Nucleus accumbens (tissue), 56 donors: ENCODE measurements around the gene TRIM46.
"Not testable (repeated sequence)": the region's sequence is repeated elsewhere in the genome, so short reads cannot be mapped to it uniquely, and the experiment has no call there.

ENCODE experiments used
- DNase-seq, 56 donors: peaks; one replicate each; lab custom pipeline; 2025; lab: John Stamatoyannopoulos, UW

TRIM46 gene

DNA sequence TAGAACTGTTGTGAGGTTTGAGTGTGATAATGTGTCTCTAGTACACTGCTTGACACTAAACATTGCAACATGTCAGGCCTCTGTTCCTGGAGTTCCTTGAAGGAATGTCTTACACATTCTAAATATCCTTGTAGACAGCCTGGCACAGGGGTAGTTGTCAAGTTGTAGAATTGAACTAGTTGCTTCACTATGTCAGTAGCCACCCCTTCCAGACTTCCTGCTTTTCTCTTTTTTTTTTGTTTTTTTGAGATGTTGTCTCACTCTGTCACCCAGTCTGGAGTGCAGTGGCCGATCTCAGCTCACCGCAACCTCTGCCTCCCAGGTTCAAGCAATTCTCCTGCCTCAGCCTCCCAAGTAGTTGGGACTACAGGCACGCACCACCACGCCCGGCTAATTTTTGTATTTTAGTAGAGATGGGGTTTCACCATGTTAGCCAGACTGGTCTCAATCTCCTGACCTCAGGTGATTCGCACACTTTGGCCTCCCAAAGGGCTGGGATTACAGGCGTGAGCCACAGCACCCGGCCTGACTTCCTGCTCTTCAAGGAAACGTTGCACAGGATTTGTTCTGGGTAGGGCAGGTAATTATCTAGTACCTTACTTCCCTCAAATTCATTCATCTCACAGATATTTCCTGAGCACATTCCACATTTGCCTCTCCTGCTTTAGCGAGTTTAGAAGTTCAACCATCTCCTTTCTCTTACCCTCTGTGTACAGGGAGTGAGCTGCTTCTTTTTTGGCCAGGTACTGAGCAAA, 46.7 kb downstream of the TRIM46 start:
- not testable (repeated sequence) for DNase-seq

DNA sequence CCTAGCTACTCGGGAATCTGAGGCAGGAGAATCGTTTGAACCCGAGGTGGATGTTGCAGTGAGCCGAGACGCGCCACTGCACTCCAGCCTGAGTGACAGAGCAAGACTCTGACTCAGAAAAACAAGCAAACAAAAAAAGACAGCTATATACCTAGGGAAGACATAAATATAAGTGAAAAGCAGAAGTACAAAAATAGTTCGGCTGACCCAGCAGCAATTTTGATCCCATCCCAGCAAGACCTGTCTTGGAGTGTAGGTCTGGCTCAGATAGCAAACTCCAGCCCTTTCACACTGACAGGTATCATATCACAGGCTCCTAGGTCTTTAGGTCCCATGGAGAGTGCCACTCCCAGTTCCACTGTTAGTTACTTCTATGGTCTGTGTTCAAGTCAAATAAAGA, 49.4 kb downstream of the TRIM46 start:
- no peak for DNase-seq

DNA sequence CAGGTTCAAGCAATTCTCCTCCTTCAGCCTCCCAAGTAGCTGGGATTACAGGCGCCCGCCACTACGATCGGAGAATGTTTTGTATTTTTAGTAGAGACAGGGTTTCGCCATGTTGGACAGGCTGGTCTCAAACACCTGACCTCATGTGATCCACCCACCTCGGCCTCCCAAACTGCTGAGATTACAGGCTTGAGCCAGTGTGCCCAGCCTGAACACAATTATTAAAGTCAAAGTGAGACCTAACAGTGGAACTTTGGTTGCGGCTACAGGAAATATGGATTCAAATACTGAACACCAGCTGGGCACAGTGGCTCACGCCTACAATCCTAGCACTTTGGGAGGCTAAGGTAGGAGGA, 51.7 kb downstream of the TRIM46 start:
- DNase-seq, result not testable (repeated sequence)

DNA sequence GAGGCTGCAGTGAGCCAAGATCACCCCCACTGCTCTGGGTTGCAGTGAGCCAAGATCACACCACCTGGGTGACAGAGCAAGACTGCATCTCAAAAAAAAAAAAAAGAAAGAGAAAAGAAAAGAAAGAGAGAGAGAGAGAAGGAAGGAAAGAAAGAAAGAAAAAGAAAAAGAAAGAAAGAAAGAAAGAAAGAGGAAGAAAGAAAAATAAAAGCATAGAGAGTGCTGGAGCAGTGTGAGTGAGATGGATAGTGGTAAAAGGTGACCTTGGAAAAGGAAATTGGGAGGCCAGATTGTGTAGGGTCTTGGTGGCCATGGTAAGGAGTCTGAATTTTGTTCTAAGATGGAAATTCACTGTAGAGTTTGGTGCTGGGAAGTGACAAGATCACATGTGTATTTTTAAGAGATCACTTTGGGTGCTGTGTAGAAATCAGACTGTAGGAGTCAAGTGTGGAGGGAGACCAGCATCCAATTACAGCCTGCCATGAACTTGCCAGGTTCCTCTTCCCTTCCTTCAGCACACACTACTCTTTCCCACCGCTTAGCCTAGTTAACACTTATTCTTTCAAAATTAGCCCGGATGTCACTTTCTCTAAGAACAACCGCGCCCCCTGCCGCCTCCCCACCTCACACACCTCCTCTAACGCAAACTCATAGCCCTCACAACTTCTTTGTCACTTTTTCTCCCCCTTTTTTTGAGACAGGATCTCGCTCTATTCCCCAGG, 52.7 kb downstream of the TRIM46 start:
- DNase-seq, result peak in 45 of 56 donors; percentile 17 to 80 (median 53)

DNA sequence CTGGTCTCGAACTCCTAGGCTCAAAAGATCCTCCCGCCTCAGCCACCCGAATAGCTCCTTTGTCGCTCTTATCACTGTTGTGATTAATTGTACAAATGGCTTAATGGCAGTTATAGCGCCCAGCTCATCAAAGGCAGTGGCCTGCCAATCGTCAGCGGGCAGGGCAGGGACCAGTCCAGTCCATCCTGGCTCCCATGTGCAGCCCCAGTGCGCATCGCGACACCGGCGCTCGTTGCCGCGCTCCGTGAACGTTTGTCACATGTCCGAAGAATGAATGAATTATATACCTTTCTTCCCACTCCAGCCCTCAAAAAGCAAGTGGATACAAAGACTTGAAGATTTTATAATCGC, 53.2 kb downstream of the TRIM46 start:
- DNase-seq, result peak in 28 of 56 donors; percentile 8 to 70 (median 53)

DNA sequence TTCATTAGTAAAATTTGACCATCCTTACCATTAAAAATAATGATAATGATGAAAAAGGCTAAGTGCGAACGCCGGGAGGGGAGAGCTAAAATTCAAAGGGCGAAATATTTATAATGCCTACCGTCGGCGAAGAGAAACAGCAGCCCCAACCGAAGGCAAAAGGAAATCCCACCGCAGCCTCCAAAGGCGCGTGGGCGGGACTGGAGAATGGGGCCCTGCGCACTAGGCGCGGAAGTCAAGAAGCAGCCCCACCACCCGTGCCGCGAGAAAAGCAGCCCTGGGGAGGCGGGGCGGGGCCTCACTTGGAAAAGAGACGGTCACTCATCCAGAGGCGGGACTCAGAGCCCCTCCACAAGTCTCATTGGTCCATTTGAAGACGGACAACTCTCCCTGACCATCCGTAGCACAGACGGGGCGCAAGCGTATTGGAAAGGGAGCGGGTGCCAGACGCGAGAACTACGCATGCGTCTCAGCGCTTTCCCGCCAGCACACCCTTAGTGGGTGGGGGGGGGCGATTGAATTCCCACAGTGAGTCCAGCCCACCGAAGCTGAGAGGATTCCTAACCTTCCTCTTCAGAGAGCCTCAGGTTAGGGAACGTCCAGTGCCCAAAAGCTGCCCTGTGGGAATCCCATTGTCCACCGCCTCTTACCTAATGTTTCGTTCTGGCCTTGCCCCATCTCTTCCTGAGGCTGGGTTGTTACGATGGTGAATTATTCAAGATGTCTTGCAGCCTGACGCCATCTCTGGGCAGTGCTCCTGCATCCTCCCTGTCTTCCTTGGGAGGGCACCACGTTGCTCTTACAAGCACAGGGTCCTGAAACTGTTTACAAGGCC, 53.8 kb downstream of the TRIM46 start:
- DNase-seq, result peak; percentile 82 to 99 (median 97)

DNA sequence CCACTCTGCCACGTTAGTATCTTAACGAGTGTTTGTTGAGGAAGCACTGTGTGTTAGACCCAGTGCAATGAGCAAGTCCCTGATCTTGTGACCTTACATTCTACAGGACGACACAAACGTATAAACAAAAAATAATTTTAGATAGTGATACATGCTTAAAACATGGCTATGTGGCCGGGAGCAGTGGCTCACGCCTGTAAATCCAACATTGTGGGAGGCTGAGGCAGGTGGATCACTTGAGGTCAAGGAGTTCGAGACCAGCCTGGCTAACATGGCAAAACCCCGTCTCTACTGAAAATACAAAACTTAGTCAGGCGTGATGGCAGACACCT, 54.4 kb downstream of the TRIM46 start:
- no peak for DNase-seq

DNA sequence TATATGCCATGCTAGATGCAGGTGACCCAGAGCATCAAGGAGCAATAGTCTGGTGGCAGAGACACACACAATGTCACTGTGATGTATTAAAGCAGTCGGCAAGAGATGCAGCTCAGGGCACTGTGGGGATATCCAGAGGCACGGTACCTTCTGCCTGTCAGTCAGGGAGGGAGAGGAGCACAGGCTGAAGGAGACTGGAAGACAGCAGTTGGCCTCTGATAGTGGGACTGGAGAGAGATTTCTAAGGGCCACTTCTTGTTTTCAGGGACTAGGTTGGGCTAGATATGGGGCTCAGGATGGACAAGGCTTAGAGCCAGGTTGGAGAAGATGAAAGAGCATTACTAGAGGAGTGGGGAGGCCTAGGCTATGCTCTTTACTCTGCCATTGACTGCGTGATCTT, 57.7 kb downstream of the TRIM46 start:
- DNase-seq, result not testable (repeated sequence)

DNA sequence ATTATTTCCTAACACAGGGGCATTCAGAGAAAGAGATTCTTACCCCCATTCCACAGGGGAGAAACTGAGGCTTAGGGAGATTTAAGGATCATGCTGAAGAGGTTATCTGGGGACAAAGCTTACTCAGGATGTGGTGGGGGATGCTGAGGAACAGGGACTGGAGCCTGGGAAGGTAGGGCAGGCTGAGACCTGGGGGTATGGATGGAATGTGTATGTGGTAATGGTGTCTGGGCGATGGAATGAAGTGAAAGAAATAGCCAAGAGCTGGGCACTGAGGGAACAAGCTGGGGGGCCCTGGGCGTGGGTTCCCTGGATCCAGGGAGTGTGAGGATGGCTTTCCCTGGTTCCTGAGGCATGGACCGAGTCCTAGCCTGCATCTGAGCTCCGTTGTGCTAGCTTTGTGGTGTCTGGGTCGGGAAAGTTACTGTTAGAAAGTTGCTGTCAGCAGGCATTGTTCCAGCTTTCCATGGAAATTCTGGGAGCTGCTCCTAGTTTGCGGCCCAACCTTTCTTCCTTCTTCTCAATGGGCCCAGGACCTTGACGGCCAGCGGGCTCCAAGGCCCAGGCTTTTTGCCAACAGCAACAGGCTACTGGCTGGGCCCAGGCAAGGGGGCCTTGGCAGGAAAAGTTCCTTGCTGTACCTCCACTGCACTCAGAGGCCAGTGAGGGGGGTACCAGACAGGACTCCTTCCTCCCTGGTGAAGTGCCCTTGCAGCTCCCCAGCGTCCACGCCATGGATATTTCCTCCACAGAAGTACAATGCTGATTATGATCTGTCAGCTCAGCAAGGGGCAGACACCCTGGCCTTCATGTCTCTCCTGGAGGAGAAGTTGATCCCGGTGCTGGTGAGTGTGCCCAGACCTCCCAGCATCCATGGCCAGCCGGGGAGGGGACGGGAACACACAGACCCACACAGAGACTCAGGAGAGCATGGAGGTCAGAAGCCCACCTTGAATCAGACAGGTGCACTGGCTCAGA, 58.6 kb downstream of the TRIM46 start:
- peak in 34 of 56 donors; percentile 4 to 66 (median 22) for DNase-seq

DNA sequence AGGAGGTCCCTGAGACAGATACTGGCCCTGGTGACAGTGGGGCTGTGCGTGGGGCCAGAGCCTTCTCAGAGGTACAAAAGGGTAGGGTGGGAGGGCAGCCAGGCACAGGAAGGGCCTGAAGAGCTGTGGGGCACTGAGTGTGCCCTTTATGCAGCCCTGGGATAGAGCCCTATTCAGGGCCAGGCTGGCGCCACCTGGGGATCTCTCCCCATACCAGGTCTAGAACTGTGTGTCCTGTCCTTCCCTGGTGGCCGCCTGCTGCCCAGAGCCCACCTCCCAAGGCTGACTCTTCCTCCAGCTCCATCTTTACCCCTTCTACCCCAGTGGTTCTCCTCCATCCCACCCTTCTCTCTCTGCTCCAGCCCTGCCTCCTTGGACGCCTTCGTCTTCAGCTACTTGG, 59.9 kb downstream of the TRIM46 start:
- not testable (repeated sequence) for DNase-seq
